WTC11 (cell line): ENCODE data around the gene SLITRK3. TPM values are rescaled to one million over a fixed set of nuclear protein-coding genes. Genes with fewer than 3 reads are reported as not detected.

Experiments used
- ATAC-seq: fragments of 200-7000 bp; cut with Tn5 transposase; 2 replicates; pipeline ENCODE4 v1.10.0; 2021; ENCODE audit warnings: mild to moderate bottlenecking, moderate library complexity
- CTCF ChIA-PET: fragments of 300-600 bp; sonication (Branson Sonifier 250); formaldehyde crosslinking; loops from one replicate; lab custom pipeline; 2021; ENCODE audit warnings: antibody characterized with exemption; lab: Charles Lee
- POLR2A ChIA-PET: fragments of 350-600 bp; sonication (Branson Sonifier 250); formaldehyde crosslinking; loops from one replicate; lab custom pipeline; 2021; ENCODE audit warnings: antibody characterized with exemption; lab: Charles Lee
- DNase-seq: peaks from one replicate; pipeline ENCODE4 v3.0.0; 2021; ENCODE audit warnings: low spot score
- H3K27ac Mint-ChIP-seq: 2 replicates; pipeline ENCODE4 v1.8.0; 2021; ENCODE audit warnings: mixed read lengths
- H3K27me3 Mint-ChIP-seq: 2 replicates; pipeline ENCODE4 v1.8.0; 2021; ENCODE audit warnings: low read depth, mild to moderate bottlenecking, moderate library complexity, mixed read lengths
- H3K36me3 Mint-ChIP-seq: 2 replicates; pipeline ENCODE4 v1.8.0; 2021; ENCODE audit warnings: mixed read lengths
- H3K4me1 Mint-ChIP-seq: 2 replicates; pipeline ENCODE4 v1.8.0; 2022; ENCODE audit warnings: mixed read lengths
- H3K4me3 Mint-ChIP-seq: 2 replicates; pipeline ENCODE4 v1.8.0; 2021; ENCODE audit warnings: mild to moderate bottlenecking, moderate library complexity, mixed read lengths
- H3K9me3 Mint-ChIP-seq: 2 replicates; pipeline ENCODE4 v1.8.0; 2021; ENCODE audit warnings: mixed read lengths
- ATF3 ChIP-seq: sonication (generic); formaldehyde crosslinking; conservative IDR thresholded peaks from 2 replicates; pipeline ENCODE4 v1.8.1; 2022; ENCODE audit warnings: mild to moderate bottlenecking, missing genetic modification reagents
- CTCF ChIP-seq: fragments of 200-600 bp; IDR thresholded peaks from 2 replicates; pipeline ENCODE4 v1.8.0; 2022; ENCODE audit warnings: antibody characterized with exemption
- E2F1 ChIP-seq: sonication (generic); formaldehyde crosslinking; IDR thresholded peaks from 2 replicates; pipeline ENCODE4 v1.8.0; 2022; ENCODE audit warnings: mild to moderate bottlenecking, missing genetic modification reagents
- E2F4 ChIP-seq: sonication (generic); formaldehyde crosslinking; IDR thresholded peaks from 2 replicates; pipeline ENCODE4 v1.8.1; 2022; ENCODE audit warnings: low read depth, mild to moderate bottlenecking, moderate library complexity, missing genetic modification reagents, borderline replicate concordance
- ELF4 ChIP-seq: sonication (generic); formaldehyde crosslinking; IDR thresholded peaks from 2 replicates; pipeline ENCODE4 v1.8.1; 2022; ENCODE audit warnings: low read depth, mild to moderate bottlenecking, moderate library complexity, missing genetic modification reagents
- ETV6 ChIP-seq: sonication (generic); formaldehyde crosslinking; IDR thresholded peaks from 2 replicates; pipeline ENCODE4 v1.8.1; 2022; ENCODE audit warnings: mild to moderate bottlenecking, missing genetic modification reagents
- FOXJ3 ChIP-seq: sonication (generic); formaldehyde crosslinking; IDR thresholded peaks from 2 replicates; pipeline ENCODE4 v1.9.0; 2021; ENCODE audit warnings: missing genetic modification reagents, mild to moderate bottlenecking, borderline replicate concordance
- GABPB1 ChIP-seq: sonication (generic); formaldehyde crosslinking; IDR thresholded peaks from 2 replicates; pipeline ENCODE4 v1.8.1; 2023; ENCODE audit warnings: mild to moderate bottlenecking, missing genetic modification reagents
- GRHL2 ChIP-seq: fragments of 250-450 bp; sonication (Bioruptor Pico); IDR thresholded peaks from 2 replicates; pipeline ENCODE4 v1.8.0; 2022; ENCODE audit warnings: mild to moderate bottlenecking, moderate library complexity; ENCODE audit not compliant: insufficient replicate concordance, severe bottlenecking
- HMGXB4 ChIP-seq: sonication (generic); formaldehyde crosslinking; IDR thresholded peaks from 2 replicates; pipeline ENCODE4 v1.8.1; 2023; ENCODE audit warnings: mild to moderate bottlenecking, moderate library complexity, missing genetic modification reagents
- IRF2 ChIP-seq: sonication (generic); formaldehyde crosslinking; IDR thresholded peaks from 2 replicates; pipeline ENCODE4 v1.8.0; 2022; ENCODE audit warnings: low read depth, missing genetic modification reagents, borderline replicate concordance
- KAT7 ChIP-seq: sonication (generic); formaldehyde crosslinking; IDR thresholded peaks from 2 replicates; pipeline ENCODE4 v1.8.1; 2023; ENCODE audit warnings: missing genetic modification reagents, mild to moderate bottlenecking, borderline replicate concordance
- MXD4 ChIP-seq: fragments of 250-450 bp; sonication (Bioruptor Pico); IDR thresholded peaks from 2 replicates; pipeline ENCODE4 v1.8.0; 2021; ENCODE audit warnings: mild to moderate bottlenecking, moderate library complexity, borderline replicate concordance
- NFATC4 ChIP-seq: fragments of 250-450 bp; sonication (Bioruptor Pico); IDR thresholded peaks from 2 replicates; pipeline ENCODE4 v1.9.0; 2021; ENCODE audit warnings: mild to moderate bottlenecking
- NFE2L1 ChIP-seq: sonication (generic); formaldehyde crosslinking; IDR thresholded peaks from 2 replicates; pipeline ENCODE4 v1.8.1; 2023; ENCODE audit warnings: missing genetic modification reagents
- PREB ChIP-seq: sonication (generic); formaldehyde crosslinking; IDR thresholded peaks from 2 replicates; pipeline ENCODE4 v1.8.1; 2022; ENCODE audit warnings: mild to moderate bottlenecking, missing genetic modification reagents, moderate library complexity, borderline replicate concordance
- SMAD3 ChIP-seq: sonication (generic); formaldehyde crosslinking; IDR thresholded peaks from 2 replicates; pipeline ENCODE4 v1.8.0; 2022; ENCODE audit warnings: missing genetic modification reagents, mild to moderate bottlenecking, borderline replicate concordance
- ZNF138 ChIP-seq: sonication (generic); formaldehyde crosslinking; conservative IDR thresholded peaks from 2 replicates; pipeline ENCODE4 v1.8.1; 2022; ENCODE audit warnings: mild to moderate bottlenecking, moderate library complexity, missing genetic modification reagents
- ZNF416 ChIP-seq: fragments of 250-450 bp; sonication (Bioruptor Pico); IDR thresholded peaks from 2 replicates; pipeline ENCODE4 v1.9.0; 2021; ENCODE audit warnings: mild to moderate bottlenecking, inconsistent platforms
- ZSCAN18 ChIP-seq: fragments of 250-450 bp; sonication (Bioruptor Pico); IDR thresholded peaks from 2 replicates; pipeline ENCODE4 v2.1.2; 2022; ENCODE audit warnings: mild to moderate bottlenecking, moderate library complexity
- total RNA-seq: library from RNA; stranded (reverse); gene quantifications from 3 replicates; pipeline ENCODE4 v1.2.3, GENCODE V29; 2021

SLITRK3 gene
- total RNA-seq, 1 experiment from 2014 or later, result 4.4 TPM

- peaks cover 36% of the 10 kb centered on the region for H3K4me1 Mint-ChIP-seq
- ATAC-seq (peak; percentile 5), DNase-seq (peak; percentile 26)
- H3K9me3 Mint-ChIP-seq, result no peaks in the 10 kb centered on the region; the same call in 1 of the 2 replicates
- H3K27ac Mint-ChIP-seq, result peak overlapping the region; percentile 46; the same call in 1 of the 2 replicates
- CTCF ChIA-PET, result interaction anchor here (1.0 to 5.3 kb wide), 5 partner anchors 13 to 123 kb away, joined by 3 to 53 read pairs (median 6); no protein-coding TSS in a partner anchor
- H3K36me3 Mint-ChIP-seq, result peaks cover 11% of the 10 kb centered on the region
- TF ChIP-seq GRHL2 (CRISPR knock-in tag) (no peak), PREB (CRISPR knock-in tag) (no peak), GABPB1 (CRISPR knock-in tag) (no peak), ZSCAN18 (CRISPR knock-in tag) (no peak), ATF3 (no peak), NFE2L1 (no peak), E2F1 (CRISPR knock-in tag) (no peak), MXD4 (no peak), IRF2 (CRISPR knock-in tag) (no peak), FOXJ3 (CRISPR knock-in tag) (no peak)
- H3K4me3 Mint-ChIP-seq, result peak overlapping the region; percentile 86
- peaks cover 50% of the 10 kb centered on the region for H3K27me3 Mint-ChIP-seq
- POLR2A ChIA-PET, result interaction anchor here (0.7 kb wide), 1 partner anchor 18 kb away, joined by 3 read pairs; no protein-coding TSS in a partner anchor
Measured at GRCh38 chr3:165193366-165194254, 2.6 kb downstream of the SLITRK3 start.

GRCh38 chr3:165192610-165193192 lies 3.5 kb downstream of the SLITRK3 start:
- H3K4me1 Mint-ChIP-seq, result peaks cover 36% of the 10 kb centered on the region
- ATAC-seq (peak; percentile 75), DNase-seq (peak; percentile 57)
- TF ChIP-seq ELF4 (CRISPR knock-in tag) (no peak), GABPB1 (CRISPR knock-in tag) (no peak), ZNF138 (no peak), ETV6 (CRISPR knock-in tag) (no peak), KAT7 (CRISPR knock-in tag) (no peak), HMGXB4 (no peak), E2F4 (no peak), ZNF416 (no peak), CTCF (no peak), NFATC4 (no peak), SMAD3 (CRISPR knock-in tag) (no peak), NFE2L1 (no peak)
- ChIA-PET CTCF (interaction anchor here (0.5 to 5.3 kb wide), 6 partner anchors 14 to 198 kb away, joined by 3 to 53 read pairs (median 5); no protein-coding TSS in a partner anchor), POLR2A (interaction anchor here (0.6 to 0.7 kb wide), 5 partner anchors 19 to 584 kb away, joined by 3 read pairs; no protein-coding TSS in a partner anchor)
- peak overlapping the region; percentile 97; the same call in 1 of the 2 replicates for H3K27ac Mint-ChIP-seq
- H3K27me3 Mint-ChIP-seq, result peaks cover 41% of the 10 kb centered on the region
- H3K4me3 Mint-ChIP-seq, result peak overlapping the region; percentile 86
- no peaks in the 10 kb centered on the region; the same call in 1 of the 2 replicates for H3K9me3 Mint-ChIP-seq
- H3K36me3 Mint-ChIP-seq, result peaks cover 11% of the 10 kb centered on the region
